Measurements from ENCODE around the gene PAPPA. TPM values are rescaled to one million over a fixed set of nuclear protein-coding genes. Genes with fewer than 3 reads are reported as not detected.

The PAPPA gene
- total RNA-seq, 1 donor from 2014 or later = 0.72 TPM

DNA sequence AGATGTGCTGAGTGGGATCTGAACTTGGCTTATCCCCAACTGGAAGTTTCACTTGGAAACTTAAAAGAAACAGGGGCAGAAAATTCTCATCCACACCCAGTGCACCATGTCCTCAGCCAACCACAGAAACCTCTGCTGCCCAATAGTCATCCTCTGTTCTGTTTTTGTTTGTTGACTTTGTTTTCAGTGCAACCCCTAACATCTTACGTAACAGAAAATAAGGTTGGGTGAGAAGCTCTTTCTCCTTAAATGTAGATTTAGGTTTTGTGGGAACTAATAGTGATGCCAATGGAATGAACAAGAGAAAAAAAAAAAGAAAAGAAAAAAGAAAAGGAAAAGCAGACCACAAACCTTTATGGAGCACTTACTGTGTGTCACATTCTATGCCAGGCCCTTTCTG, 262.8 kb downstream of the PAPPA start:
- TF ChIP-seq, protein P1, sequence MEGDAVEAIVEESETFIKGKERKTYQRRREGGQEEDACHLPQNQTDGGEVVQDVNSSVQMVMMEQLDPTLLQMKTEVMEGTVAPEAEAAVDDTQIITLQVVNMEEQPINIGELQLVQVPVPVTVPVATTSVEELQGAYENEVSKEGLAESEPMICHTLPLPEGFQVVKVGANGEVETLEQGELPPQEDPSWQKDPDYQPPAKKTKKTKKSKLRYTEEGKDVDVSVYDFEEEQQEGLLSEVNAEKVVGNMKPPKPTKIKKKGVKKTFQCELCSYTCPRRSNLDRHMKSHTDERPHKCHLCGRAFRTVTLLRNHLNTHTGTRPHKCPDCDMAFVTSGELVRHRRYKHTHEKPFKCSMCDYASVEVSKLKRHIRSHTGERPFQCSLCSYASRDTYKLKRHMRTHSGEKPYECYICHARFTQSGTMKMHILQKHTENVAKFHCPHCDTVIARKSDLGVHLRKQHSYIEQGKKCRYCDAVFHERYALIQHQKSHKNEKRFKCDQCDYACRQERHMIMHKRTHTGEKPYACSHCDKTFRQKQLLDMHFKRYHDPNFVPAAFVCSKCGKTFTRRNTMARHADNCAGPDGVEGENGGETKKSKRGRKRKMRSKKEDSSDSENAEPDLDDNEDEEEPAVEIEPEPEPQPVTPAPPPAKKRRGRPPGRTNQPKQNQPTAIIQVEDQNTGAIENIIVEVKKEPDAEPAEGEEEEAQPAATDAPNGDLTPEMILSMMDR (conservative IDR thresholded peaks at IDR 0.05) = no peak
- H3K36me3 Mint-ChIP-seq (ENCODE audit: low read depth) = no peaks in the 10 kb centered on the region
- H3K4me3 Mint-ChIP-seq = no peak overlapping the region
- H3K27ac Mint-ChIP-seq (ENCODE audit: unreplicated experiment) = no peak overlapping the region
- H3K27me3 Mint-ChIP-seq (ENCODE audit: low read depth) = no peaks in the 10 kb centered on the region
- DNase-seq (ENCODE audit: low read depth, low spot score) = no peak
- no peaks in the 10 kb centered on the region for H3K9me3 Mint-ChIP-seq
- no peaks in the 10 kb centered on the region for H3K4me1 Mint-ChIP-seq

DNA sequence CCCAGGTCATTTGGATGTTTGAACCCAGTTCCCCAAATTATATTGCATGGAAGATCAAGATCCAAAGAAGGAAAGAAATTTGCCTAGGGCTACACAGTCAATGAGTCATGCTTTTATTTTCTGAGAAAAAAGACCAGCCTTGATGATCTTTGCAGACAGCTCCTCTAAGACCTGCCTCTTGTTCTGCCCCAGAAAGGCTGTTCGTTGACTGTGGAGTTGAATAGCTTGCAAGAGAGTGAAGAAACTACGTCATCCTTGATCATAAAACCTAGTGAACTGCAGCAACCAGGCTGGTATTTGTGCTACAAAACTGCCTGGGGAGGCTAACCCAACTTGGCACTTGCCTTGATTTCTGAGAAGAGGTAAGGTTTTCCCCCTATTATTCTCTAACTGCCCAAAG, 263.9 kb downstream of the PAPPA start:
- Mint-ChIP-seq H3K4me3 (no peak overlapping the region), H3K9me3 (no peaks in the 10 kb centered on the region), H3K4me1 (no peaks in the 10 kb centered on the region), H3K27me3 (ENCODE audit: low read depth) (no peaks in the 10 kb centered on the region), H3K36me3 (ENCODE audit: low read depth) (no peaks in the 10 kb centered on the region), H3K27ac (ENCODE audit: unreplicated experiment) (no peak overlapping the region)
- TF ChIP-seq, protein P1 (conservative IDR thresholded peaks at IDR 0.05) = no peak
- DNase-seq (ENCODE audit: low read depth, low spot score) = no peak

DNA sequence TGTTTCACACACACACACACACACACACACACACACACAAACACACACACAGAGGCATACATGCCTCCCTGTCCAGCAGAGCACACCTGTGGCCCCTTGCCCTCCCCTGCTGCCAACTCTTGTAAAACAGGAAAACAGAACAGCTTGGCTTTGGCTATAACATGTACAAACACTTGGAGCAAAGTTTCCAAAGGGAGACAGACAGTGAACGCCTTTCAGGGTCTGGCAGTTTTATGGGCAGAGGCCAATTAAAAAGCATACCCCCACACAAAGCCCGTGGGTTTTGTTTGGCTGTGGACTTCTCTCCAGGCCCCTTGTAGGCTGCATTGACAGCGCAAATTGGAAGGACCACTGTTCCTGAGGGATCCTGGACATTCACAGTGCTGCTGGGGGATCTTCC, 265.6 kb downstream of the PAPPA start:
- no peak overlapping the region for H3K27ac Mint-ChIP-seq (ENCODE audit: unreplicated experiment)
- H3K27me3 Mint-ChIP-seq (ENCODE audit: low read depth) = no peaks in the 10 kb centered on the region
- no peaks in the 10 kb centered on the region for H3K4me1 Mint-ChIP-seq

GRCh38 chr9:116420993-116421538, 267.5 kb downstream of the PAPPA start:
- no peak overlapping the region for H3K27ac Mint-ChIP-seq (ENCODE audit: unreplicated experiment)
- TF ChIP-seq, protein P1 (conservative IDR thresholded peaks at IDR 0.05) = no peak
- DNase-seq (ENCODE audit: low read depth, low spot score) = no peak
- no peak overlapping the region for H3K4me3 Mint-ChIP-seq
- no peaks in the 10 kb centered on the region for H3K27me3 Mint-ChIP-seq (ENCODE audit: low read depth)
- H3K4me1 Mint-ChIP-seq = no peaks in the 10 kb centered on the region
- H3K36me3 Mint-ChIP-seq (ENCODE audit: low read depth) = peaks cover 2% of the 10 kb centered on the region
- H3K9me3 Mint-ChIP-seq = no peaks in the 10 kb centered on the region

More for the DNA sequence above, 265.6 kb downstream of the PAPPA start:
- H3K36me3 Mint-ChIP-seq (ENCODE audit: low read depth) = no peaks in the 10 kb centered on the region
- DNase-seq (ENCODE audit: low read depth, low spot score) = no peak
- TF ChIP-seq, protein P1 (conservative IDR thresholded peaks at IDR 0.05) = no peak
- no peaks in the 10 kb centered on the region for H3K9me3 Mint-ChIP-seq
- no peak overlapping the region for H3K4me3 Mint-ChIP-seq

DNA sequence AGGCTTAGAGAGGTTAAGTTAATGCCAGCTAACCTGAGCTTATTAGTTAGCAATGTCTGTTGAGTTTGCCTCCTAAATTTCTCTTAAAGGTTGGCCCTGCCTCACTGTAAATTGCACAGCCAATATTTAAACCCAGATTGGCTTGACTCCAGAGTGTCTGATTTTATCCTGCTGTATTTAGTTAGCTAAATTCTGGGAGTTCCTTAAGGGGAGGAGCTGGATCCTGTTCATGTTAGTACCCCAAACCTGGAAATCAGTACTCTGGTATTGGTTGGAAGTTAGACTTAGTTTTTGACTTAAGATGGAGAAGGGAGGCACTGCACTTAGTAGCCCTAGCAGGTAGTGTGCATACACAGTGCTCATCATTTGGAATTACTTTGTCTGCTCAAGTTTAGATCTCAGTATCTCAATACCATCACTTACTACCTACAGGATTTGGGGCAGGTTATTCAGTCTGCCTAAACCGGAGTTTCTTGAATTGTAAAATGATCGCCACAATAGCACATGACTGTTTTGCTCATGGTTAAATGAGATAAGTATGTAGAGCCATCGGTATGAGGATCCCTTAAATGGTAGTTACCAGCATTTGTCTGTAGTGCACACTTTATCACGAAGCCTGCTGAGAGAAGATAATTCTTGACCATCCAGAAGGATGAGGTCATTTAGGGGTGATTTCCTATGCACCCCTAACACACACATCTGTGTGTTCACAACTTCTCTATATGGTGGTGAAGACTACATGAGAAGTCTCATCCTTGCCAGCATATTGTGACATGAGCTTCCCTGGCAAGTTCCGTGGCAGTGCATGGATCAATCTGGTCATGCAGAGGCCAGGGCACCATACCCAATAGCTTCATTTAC, 268.8 kb downstream of the PAPPA start:
- Mint-ChIP-seq H3K36me3 (ENCODE audit: low read depth) (peaks cover 2% of the 10 kb centered on the region), H3K9me3 (no peaks in the 10 kb centered on the region), H3K4me1 (no peaks in the 10 kb centered on the region), H3K27me3 (ENCODE audit: low read depth) (no peaks in the 10 kb centered on the region), H3K4me3 (no peak overlapping the region), H3K27ac (ENCODE audit: unreplicated experiment) (no peak overlapping the region)
- DNase-seq (ENCODE audit: low read depth, low spot score) = no peak
- TF ChIP-seq, protein P1 (conservative IDR thresholded peaks at IDR 0.05) = no peak

All from neural crest cell (in vitro differentiated cells).